Neural cell (in vitro differentiated cells): Measurements from ENCODE around the gene TNIP2. TPM values are rescaled to one million over a fixed set of nuclear protein-coding genes. Genes with fewer than 3 reads are reported as not detected.

Experiments
- H2AFZ ChIP-seq: fragments of 200-600, 300-800 bp; sonication (generic), shearing (Covaris generic); 2 replicates; pipeline ENCODE4 v1.6.0; 2014; ENCODE audit warnings: low read depth, mild to moderate bottlenecking, antibody characterized with exemption, low read length, moderate library complexity
- H3F3A ChIP-seq: fragments of 200-600 bp; shearing (Covaris generic); 2 replicates; pipeline ENCODE4 v1.6.1; 2016; ENCODE audit warnings: mild to moderate bottlenecking, moderate library complexity, mixed read lengths, antibody characterized with exemption, low read length; ENCODE audit not compliant: insufficient read depth, poor library complexity, severe bottlenecking
- H3K27ac ChIP-seq: fragments of 200-600, 300-800 bp; sonication (generic), shearing (Covaris generic); 2 replicates; pipeline ENCODE4 v1.5.1; 2014; ENCODE audit warnings: mild to moderate bottlenecking, low read length, moderate library complexity
- H3K27me3 ChIP-seq: fragments of 300-800, 200-600 bp; sonication (generic), shearing (Covaris generic); 2 replicates; pipeline ENCODE4 v1.6.0; 2014; ENCODE audit warnings: mild to moderate bottlenecking, low read depth, low read length, moderate library complexity; ENCODE audit not compliant: insufficient read depth
- H3K36me3 ChIP-seq: fragments of 300-800, 200-600 bp; sonication (generic), shearing (Covaris generic); 2 replicates; pipeline ENCODE4 v1.5.1; 2014; ENCODE audit warnings: mild to moderate bottlenecking, antibody characterized with exemption, low read length, moderate library complexity; ENCODE audit not compliant: insufficient read depth
- H3K4me2 ChIP-seq: fragments of 300-800, 200-600 bp; sonication (generic), shearing (Covaris generic); 2 replicates; pipeline ENCODE4 v1.6.0; 2014; ENCODE audit warnings: mild to moderate bottlenecking, low read length
- H3K4me3 ChIP-seq: fragments of 300-800, 200-600 bp; sonication (generic), shearing (Covaris generic); 2 replicates; pipeline ENCODE4 v1.5.1; 2014; ENCODE audit warnings: mild to moderate bottlenecking, low read length, moderate library complexity
- H3K79me2 ChIP-seq: fragments of 200-600 bp; shearing (Covaris generic); replicated peaks from 2 replicates; pipeline ENCODE4 v1.6.0; 2014; ENCODE audit warnings: mild to moderate bottlenecking, low read length, moderate library complexity; ENCODE audit not compliant: insufficient read depth
- H3K9ac ChIP-seq: fragments of 300-800, 200-600 bp; sonication (generic), shearing (Covaris generic); 2 replicates; pipeline ENCODE4 v1.6.1; 2016; ENCODE audit warnings: mild to moderate bottlenecking, low read length, mixed read lengths
- H3K9me2 ChIP-seq: fragments of 200-600 bp; shearing (Covaris generic); 2 replicates; pipeline ENCODE4 v1.6.1; 2016; ENCODE audit warnings: mild to moderate bottlenecking, low read length, mixed read lengths; ENCODE audit not compliant: insufficient read depth
- H3K9me3 ChIP-seq: fragments of 200-600, 300-800 bp; sonication (generic), shearing (Covaris generic); 2 replicates; pipeline ENCODE4 v1.6.1; 2016; ENCODE audit warnings: mild to moderate bottlenecking, mixed run types, low read length, moderate library complexity, mixed read lengths
- H4K20me1 ChIP-seq: fragments of 200-600 bp; shearing (Covaris generic); 2 replicates; pipeline ENCODE4 v1.6.1; 2016; ENCODE audit warnings: mild to moderate bottlenecking, mixed run types; ENCODE audit not compliant: insufficient read depth
- CTCF ChIP-seq: fragments of 450-650 bp; IDR thresholded peaks from 2 replicates; pipeline ENCODE4 v1.5.1; 2014; ENCODE audit warnings: antibody characterized with exemption, mild to moderate bottlenecking, moderate library complexity; ENCODE audit not compliant: poor library complexity, severe bottlenecking
- EP300 ChIP-seq: fragments of 450-650 bp; conservative IDR thresholded peaks from 2 replicates; pipeline ENCODE4 v1.6.1; 2014; ENCODE audit warnings: antibody characterized with exemption, mild to moderate bottlenecking, moderate library complexity; ENCODE audit not compliant: poor library complexity, severe bottlenecking
- EZH2 ChIP-seq: fragments of 200-600, 300-800 bp; shearing (Covaris generic), sonication (generic); IDR thresholded peaks from 2 replicates; pipeline ENCODE4 v1.6.1; 2014; ENCODE audit warnings: antibody characterized with exemption, low read length, borderline replicate concordance, mild to moderate bottlenecking; ENCODE audit not compliant: insufficient read depth, poor library complexity, severe bottlenecking
- MXI1 ChIP-seq: fragments of 450-650 bp; conservative IDR thresholded peaks from 2 replicates; pipeline ENCODE4 v1.6.1; 2014; ENCODE audit warnings: antibody characterized with exemption, mild to moderate bottlenecking; ENCODE audit not compliant: poor library complexity, severe bottlenecking
- RAD21 ChIP-seq: fragments of 450-650 bp; conservative IDR thresholded peaks from 2 replicates; pipeline ENCODE4 v1.6.1; 2014; ENCODE audit warnings: antibody characterized with exemption, mild to moderate bottlenecking, moderate library complexity
- TAF1 ChIP-seq: IDR thresholded peaks from 2 replicates; pipeline ENCODE4 v1.6.1; 2012; ENCODE audit warnings: low read depth
- polyA plus RNA-seq: library from polyadenylated mRNA; depleted of rRNA; stranded (reverse); fragments of >200 nt; gene quantifications from 2 replicates; pipeline ENCODE4 v1.2.3, GENCODE V29; 2014
- TF ChIP-seq, protein P1 (sequence below): IDR thresholded peaks from 2 replicates; pipeline ENCODE4 v1.6.1; 2012; ENCODE audit warnings: borderline replicate concordance

The TNIP2 gene
- polyA plus RNA-seq, 1 donor from 2014 or later = 13.0 TPM

DNA sequence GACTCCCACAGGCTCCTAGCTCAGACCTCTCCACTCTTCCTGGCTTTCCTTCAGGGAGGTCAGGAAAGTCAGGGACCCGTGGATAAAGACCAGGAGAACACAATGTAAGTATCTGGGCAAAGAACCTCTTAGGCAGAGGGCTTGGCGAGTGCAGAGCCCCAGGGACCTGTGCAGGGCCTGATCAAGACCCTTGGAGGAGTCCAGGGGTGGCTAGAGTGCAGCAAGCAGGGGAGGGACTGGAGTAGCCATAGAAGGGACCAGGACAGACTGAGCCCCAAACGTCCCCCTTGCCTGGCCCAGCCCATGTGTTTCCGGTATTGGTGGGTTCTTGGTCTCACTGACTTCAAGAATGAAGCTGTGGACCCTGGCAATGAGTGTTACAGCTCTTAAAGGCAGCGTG, 5.9 kb upstream of the TNIP2 start:
- no peaks in the 10 kb centered on the region for H3K9me2 ChIP-seq
- no peaks in the 10 kb centered on the region for H3K9me3 ChIP-seq
- H3K27me3 ChIP-seq = no peaks in the 10 kb centered on the region
- no peaks in the 10 kb centered on the region for H4K20me1 ChIP-seq
- H3F3A ChIP-seq = no peaks in the 10 kb centered on the region
- no peaks in the 10 kb centered on the region for H3K79me2 ChIP-seq
- no peak overlapping the region for H3K4me3 ChIP-seq
- H3K36me3 ChIP-seq = no peaks in the 10 kb centered on the region
- TF ChIP-seq RAD21 (no peak), MXI1 (no peak), EZH2 (no peak), TAF1 (no peak), EP300 (no peak), CTCF (no peak)
- TF ChIP-seq, protein P1, sequence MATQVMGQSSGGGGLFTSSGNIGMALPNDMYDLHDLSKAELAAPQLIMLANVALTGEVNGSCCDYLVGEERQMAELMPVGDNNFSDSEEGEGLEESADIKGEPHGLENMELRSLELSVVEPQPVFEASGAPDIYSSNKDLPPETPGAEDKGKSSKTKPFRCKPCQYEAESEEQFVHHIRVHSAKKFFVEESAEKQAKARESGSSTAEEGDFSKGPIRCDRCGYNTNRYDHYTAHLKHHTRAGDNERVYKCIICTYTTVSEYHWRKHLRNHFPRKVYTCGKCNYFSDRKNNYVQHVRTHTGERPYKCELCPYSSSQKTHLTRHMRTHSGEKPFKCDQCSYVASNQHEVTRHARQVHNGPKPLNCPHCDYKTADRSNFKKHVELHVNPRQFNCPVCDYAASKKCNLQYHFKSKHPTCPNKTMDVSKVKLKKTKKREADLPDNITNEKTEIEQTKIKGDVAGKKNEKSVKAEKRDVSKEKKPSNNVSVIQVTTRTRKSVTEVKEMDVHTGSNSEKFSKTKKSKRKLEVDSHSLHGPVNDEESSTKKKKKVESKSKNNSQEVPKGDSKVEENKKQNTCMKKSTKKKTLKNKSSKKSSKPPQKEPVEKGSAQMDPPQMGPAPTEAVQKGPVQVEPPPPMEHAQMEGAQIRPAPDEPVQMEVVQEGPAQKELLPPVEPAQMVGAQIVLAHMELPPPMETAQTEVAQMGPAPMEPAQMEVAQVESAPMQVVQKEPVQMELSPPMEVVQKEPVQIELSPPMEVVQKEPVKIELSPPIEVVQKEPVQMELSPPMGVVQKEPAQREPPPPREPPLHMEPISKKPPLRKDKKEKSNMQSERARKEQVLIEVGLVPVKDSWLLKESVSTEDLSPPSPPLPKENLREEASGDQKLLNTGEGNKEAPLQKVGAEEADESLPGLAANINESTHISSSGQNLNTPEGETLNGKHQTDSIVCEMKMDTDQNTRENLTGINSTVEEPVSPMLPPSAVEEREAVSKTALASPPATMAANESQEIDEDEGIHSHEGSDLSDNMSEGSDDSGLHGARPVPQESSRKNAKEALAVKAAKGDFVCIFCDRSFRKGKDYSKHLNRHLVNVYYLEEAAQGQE = no peak
- no peak overlapping the region for H3K4me2 ChIP-seq
- no peak overlapping the region for H3K27ac ChIP-seq
- H2AFZ ChIP-seq = no peak overlapping the region
- H3K9ac ChIP-seq = no peak overlapping the region

- H4K20me1 ChIP-seq = no peaks in the 10 kb centered on the region
- H2AFZ ChIP-seq = no peak overlapping the region
- no peaks in the 10 kb centered on the region for H3K9me2 ChIP-seq
- TF ChIP-seq EP300 (no peak), EZH2 (no peak)
- no peaks in the 10 kb centered on the region for H3K27me3 ChIP-seq
- no peak overlapping the region for H3K9ac ChIP-seq
- H3K36me3 ChIP-seq = no peaks in the 10 kb centered on the region
- H3K9me3 ChIP-seq = no peaks in the 10 kb centered on the region
- no peaks in the 10 kb centered on the region for H3K79me2 ChIP-seq
- H3K27ac ChIP-seq = no peak overlapping the region
- H3K4me3 ChIP-seq = no peak overlapping the region
- H3K4me2 ChIP-seq = no peak overlapping the region
- H3F3A ChIP-seq = no peaks in the 10 kb centered on the region
Measured at GRCh38 chr4:2761035-2761923, 5.1 kb upstream of the TNIP2 start.
